Measurements from ENCODE around the gene AGMO. TPM values are rescaled to one million over a fixed set of nuclear protein-coding genes. Genes with fewer than 3 reads are reported as not detected.

The AGMO gene
- total and polyA plus RNA-seq, 12 donors = 0.05 to 0.34 (median 0.15) TPM; not detected in 7

DNA sequence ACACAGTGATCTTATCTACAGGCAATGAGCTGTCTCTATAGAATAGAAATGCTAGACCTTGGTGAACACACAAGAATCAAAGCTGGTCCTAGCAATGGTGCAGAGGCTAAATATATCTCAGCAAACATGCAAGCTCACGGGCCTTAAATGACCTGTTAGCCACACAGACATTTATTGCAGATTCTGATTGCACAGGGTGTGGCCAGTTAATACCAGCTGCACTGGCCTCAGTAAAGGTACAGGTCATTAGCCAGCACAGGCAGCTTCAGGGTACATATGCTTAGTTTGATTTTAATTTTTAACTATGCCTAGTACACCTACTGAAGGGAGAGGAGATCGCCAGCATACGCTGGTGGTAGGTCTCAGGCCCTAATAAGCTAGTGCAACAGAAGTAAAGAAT is 393.9 kb downstream of the AGMO start:
- TF ChIP-seq, protein P1, sequence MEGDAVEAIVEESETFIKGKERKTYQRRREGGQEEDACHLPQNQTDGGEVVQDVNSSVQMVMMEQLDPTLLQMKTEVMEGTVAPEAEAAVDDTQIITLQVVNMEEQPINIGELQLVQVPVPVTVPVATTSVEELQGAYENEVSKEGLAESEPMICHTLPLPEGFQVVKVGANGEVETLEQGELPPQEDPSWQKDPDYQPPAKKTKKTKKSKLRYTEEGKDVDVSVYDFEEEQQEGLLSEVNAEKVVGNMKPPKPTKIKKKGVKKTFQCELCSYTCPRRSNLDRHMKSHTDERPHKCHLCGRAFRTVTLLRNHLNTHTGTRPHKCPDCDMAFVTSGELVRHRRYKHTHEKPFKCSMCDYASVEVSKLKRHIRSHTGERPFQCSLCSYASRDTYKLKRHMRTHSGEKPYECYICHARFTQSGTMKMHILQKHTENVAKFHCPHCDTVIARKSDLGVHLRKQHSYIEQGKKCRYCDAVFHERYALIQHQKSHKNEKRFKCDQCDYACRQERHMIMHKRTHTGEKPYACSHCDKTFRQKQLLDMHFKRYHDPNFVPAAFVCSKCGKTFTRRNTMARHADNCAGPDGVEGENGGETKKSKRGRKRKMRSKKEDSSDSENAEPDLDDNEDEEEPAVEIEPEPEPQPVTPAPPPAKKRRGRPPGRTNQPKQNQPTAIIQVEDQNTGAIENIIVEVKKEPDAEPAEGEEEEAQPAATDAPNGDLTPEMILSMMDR (IDR thresholded peaks at IDR 0.05) = no peak
- no peak for TF ChIP-seq POLR2A (IDR thresholded peaks at IDR 0.05)
- WGBS, 4 donors = 73 to 87% (median 79%) methylated on average over 3 of the region's 3 CpGs
- Histone ChIP-seq H3K4me3 (no peak overlapping the region), H3K27ac (no peak overlapping the region), H3K9me3 (replicated peaks in 1 of 3) (no peaks in the 10 kb centered on the region), H3K27me3 (no peaks in the 10 kb centered on the region), H3K36me3 (replicated peaks in 1 of 2) (no peaks in the 10 kb centered on the region), H3K4me1 (replicated peaks in 1 of 2) (no peaks in the 10 kb centered on the region)
- intact Hi-C loops (cut with DNase I) = no loop called here
- DNase-seq = no peak

DNA sequence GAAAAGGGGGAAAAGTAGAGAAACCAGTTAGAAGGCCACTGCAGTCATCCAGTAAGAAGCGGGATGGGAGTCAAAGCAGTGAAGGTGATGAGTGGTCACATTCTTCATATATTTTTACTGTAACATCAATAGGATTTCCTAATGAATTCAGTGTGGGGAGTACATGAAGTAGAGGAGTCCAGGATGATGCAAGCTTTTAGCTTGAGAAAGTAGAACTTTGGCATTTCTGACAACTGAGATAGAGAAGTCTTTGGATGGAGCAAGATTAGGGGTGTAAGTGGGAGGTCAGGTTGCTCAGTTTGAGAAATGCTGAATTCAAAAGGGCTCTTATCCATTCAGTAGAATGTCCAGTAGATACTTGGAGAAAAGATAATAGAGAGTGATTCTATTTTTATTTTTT is 395.2 kb downstream of the AGMO start:
- 88 to 96% (median 91%) methylated on average over 1 of the region's 1 CpG for WGBS, 4 donors
- TF ChIP-seq, protein P1 (IDR thresholded peaks at IDR 0.05) = no peak
- no peak for TF ChIP-seq POLR2A (IDR thresholded peaks at IDR 0.05)
- intact Hi-C loops (cut with DNase I) = no loop called here
- Histone ChIP-seq H3K4me3 (no peak overlapping the region), H3K4me1 (replicated peaks in 1 of 2) (no peaks in the 10 kb centered on the region), H3K27ac (no peak overlapping the region), H3K9me3 (replicated peaks in 1 of 3) (no peaks in the 10 kb centered on the region), H3K27me3 (no peaks in the 10 kb centered on the region), H3K36me3 (replicated peaks in 1 of 2) (no peaks in the 10 kb centered on the region)
- no peak for DNase-seq

DNA sequence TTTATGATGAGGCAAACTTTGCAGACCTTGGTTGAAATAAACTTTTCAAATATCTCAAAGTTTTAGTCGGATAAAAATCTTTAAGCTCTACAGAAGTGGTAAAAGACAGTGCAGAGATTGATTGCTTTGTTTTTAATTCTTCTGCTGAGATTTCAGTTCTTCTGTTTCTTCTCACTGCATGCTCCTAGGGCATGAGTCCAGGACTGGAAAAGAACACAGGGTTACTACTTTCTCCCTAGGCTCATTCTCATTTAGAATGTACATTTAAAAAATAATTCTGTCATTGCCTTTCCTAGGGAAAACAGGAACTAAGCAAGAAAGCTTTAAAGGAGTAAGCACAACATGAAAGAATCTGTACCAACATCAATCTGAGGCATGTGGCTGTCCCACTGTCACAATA is 402.6 kb downstream of the AGMO start:
- H3K27me3 ChIP-seq = no peaks in the 10 kb centered on the region
- no peaks in the 10 kb centered on the region for H3K36me3 ChIP-seq (replicated peaks in 1 of 2)
- WGBS, 4 donors = 13 to 36% (median 21%) methylated on average over 1 of the region's 1 CpG
- H3K27ac ChIP-seq = no peak overlapping the region
- intact Hi-C loops (cut with DNase I) = no loop called here
- H3K4me3 ChIP-seq = no peak overlapping the region
- no peak for TF ChIP-seq POLR2A (IDR thresholded peaks at IDR 0.05)
- TF ChIP-seq, protein P1 (IDR thresholded peaks at IDR 0.05) = no peak
- DNase-seq = no peak
- H3K4me1 ChIP-seq (replicated peaks in 1 of 2) = no peaks in the 10 kb centered on the region
- no peaks in the 10 kb centered on the region for H3K9me3 ChIP-seq (replicated peaks in 1 of 3)

DNA sequence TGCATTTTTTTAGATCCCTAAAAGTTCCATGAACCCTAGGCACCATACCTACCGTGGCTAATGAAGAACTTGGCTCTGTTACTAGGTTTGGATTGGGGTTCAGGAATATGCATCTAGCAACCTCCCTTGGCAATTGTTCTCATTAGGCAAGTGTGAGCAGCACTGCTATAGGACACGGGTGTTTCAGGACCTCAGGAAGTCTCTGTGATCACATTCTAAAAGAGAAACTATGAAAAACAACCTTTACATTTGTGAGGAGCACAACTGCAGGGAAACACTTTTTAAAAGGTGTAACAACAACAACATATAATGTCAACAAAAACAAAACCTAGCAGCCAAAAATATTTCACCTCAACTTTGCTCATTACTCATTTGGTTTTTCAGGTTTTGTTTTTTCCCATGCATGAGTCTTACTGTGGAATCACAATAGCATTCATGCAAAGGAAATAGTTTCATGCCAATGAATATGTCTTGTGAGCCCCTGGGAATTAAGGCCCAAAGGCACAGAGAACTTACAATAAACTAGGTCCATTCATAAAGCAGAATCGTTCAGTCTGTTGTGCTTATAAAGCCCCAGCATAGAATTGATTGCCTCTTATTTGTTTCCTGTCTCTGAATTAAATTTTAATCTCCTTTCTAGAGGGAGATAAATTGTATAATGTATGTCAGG is 403.5 kb downstream of the AGMO start:
- 36 to 41% (median 39%) methylated on average over 3 of the region's 3 CpGs for WGBS, 4 donors
- no peaks in the 10 kb centered on the region for H3K27me3 ChIP-seq
- H3K27ac ChIP-seq = no peak overlapping the region
- TF ChIP-seq, protein P1 (IDR thresholded peaks at IDR 0.05) = no peak
- no peak for TF ChIP-seq POLR2A (IDR thresholded peaks at IDR 0.05)
- H3K4me3 ChIP-seq = no peak overlapping the region
- intact Hi-C loops (cut with DNase I) = no loop called here
- H3K36me3 ChIP-seq (replicated peaks in 1 of 2) = no peaks in the 10 kb centered on the region
- H3K4me1 ChIP-seq (replicated peaks in 1 of 2) = no peaks in the 10 kb centered on the region
- H3K9me3 ChIP-seq (replicated peaks in 1 of 3) = no peaks in the 10 kb centered on the region
- DNase-seq = no peak

Other genes with a start within 250 kb of the AGMO start
- under 1 TPM in 7 of 9 donors, not detected in 2; 0.14 to 0.97 (median 0.61) TPM for gene MEOX2, start 124.7 kb upstream of the AGMO start, total RNA-seq
- 1 to 10 TPM in 1 of 3 donors, under 1 TPM in 2; 0.82 to 3.0 (median 0.88) TPM for gene MEOX2, start 124.7 kb upstream of the AGMO start, polyA plus RNA-seq